ENCODE measurements around the gene RAI2.

The RAI2 gene

GRCh38 chrX:17844236-17844635, 16.9 kb downstream of the RAI2 start:
- intact Hi-C loops (cut with micrococcal nuclease) = no loop called here
- Mint-ChIP-seq H3K4me3 (no peak overlapping the region), H3K27me3 (peaks cover 2% of the 10 kb centered on the region), H3K9me3 (no peaks in the 10 kb centered on the region), H3K4me1 (ENCODE audit: low read depth) (no peaks in the 10 kb centered on the region), H3K27ac (no peak overlapping the region), H3K36me3 (ENCODE audit: low read depth) (no peaks in the 10 kb centered on the region)

- Mint-ChIP-seq H3K27me3 (peaks cover 7% of the 10 kb centered on the region), H3K4me3 (no peak overlapping the region), H3K4me1 (ENCODE audit: low read depth) (no peaks in the 10 kb centered on the region), H3K27ac (no peak overlapping the region), H3K9me3 (no peaks in the 10 kb centered on the region), H3K36me3 (ENCODE audit: low read depth) (no peaks in the 10 kb centered on the region)
- intact Hi-C loops (cut with micrococcal nuclease) = no loop called here
Observed at GRCh38 chrX:17842769-17843525, 18.2 kb downstream of the RAI2 start.

GRCh38 chrX:17839269-17839668, 21.8 kb downstream of the RAI2 start:
- H3K4me3 Mint-ChIP-seq = no peak overlapping the region
- H3K36me3 Mint-ChIP-seq (ENCODE audit: low read depth) = no peaks in the 10 kb centered on the region
- H3K9me3 Mint-ChIP-seq = no peaks in the 10 kb centered on the region
- intact Hi-C loops (cut with micrococcal nuclease) = no loop called here
- H3K27me3 Mint-ChIP-seq = peaks cover 7% of the 10 kb centered on the region
- no peaks in the 10 kb centered on the region for H3K4me1 Mint-ChIP-seq (ENCODE audit: low read depth)
- H3K27ac Mint-ChIP-seq = no peak overlapping the region

- Mint-ChIP-seq H3K4me3 (no peak overlapping the region), H3K9me3 (no peaks in the 10 kb centered on the region), H3K36me3 (ENCODE audit: low read depth) (no peaks in the 10 kb centered on the region), H3K27ac (no peak overlapping the region), H3K4me1 (ENCODE audit: low read depth) (no peaks in the 10 kb centered on the region), H3K27me3 (peaks cover 7% of the 10 kb centered on the region)
- intact Hi-C loops (cut with micrococcal nuclease) = no loop called here
Observed at GRCh38 chrX:17836830-17837229, 24.3 kb downstream of the RAI2 start.

GRCh38 chrX:17833954-17834353, 27.1 kb downstream of the RAI2 start:
- no peaks in the 10 kb centered on the region for H3K36me3 Mint-ChIP-seq (ENCODE audit: low read depth)
- peaks cover 4% of the 10 kb centered on the region for H3K27me3 Mint-ChIP-seq
- no peaks in the 10 kb centered on the region for H3K9me3 Mint-ChIP-seq
- intact Hi-C loops (cut with micrococcal nuclease) = no loop called here
- H3K4me3 Mint-ChIP-seq = no peak overlapping the region
- H3K27ac Mint-ChIP-seq = no peak overlapping the region
- peaks cover 8% of the 10 kb centered on the region for H3K4me1 Mint-ChIP-seq (ENCODE audit: low read depth)

- Mint-ChIP-seq H3K27me3 (peaks cover under 1% of the 10 kb centered on the region), H3K9me3 (peaks cover 9% of the 10 kb centered on the region), H3K4me3 (no peak overlapping the region), H3K36me3 (ENCODE audit: low read depth) (no peaks in the 10 kb centered on the region), H3K27ac (no peak overlapping the region), H3K4me1 (ENCODE audit: low read depth) (peaks cover 8% of the 10 kb centered on the region)
- intact Hi-C loops (cut with micrococcal nuclease) = no loop called here
Observed at GRCh38 chrX:17831255-17831654, 29.8 kb downstream of the RAI2 start.

GRCh38 chrX:17830211-17830610, 30.9 kb downstream of the RAI2 start:
- Mint-ChIP-seq H3K27ac (no peak overlapping the region), H3K4me1 (ENCODE audit: low read depth) (peaks cover 8% of the 10 kb centered on the region), H3K36me3 (ENCODE audit: low read depth) (no peaks in the 10 kb centered on the region), H3K27me3 (peaks cover 2% of the 10 kb centered on the region), H3K4me3 (no peak overlapping the region), H3K9me3 (peaks cover 14% of the 10 kb centered on the region)
- intact Hi-C loops (cut with micrococcal nuclease) = no loop called here

GRCh38 chrX:17829566-17829965, 31.5 kb downstream of the RAI2 start:
- intact Hi-C loops (cut with micrococcal nuclease) = no loop called here
- Mint-ChIP-seq H3K36me3 (ENCODE audit: low read depth) (no peaks in the 10 kb centered on the region), H3K27ac (no peak overlapping the region)

GRCh38 chrX:17828171-17828570, 32.9 kb downstream of the RAI2 start:
- peaks cover 14% of the 10 kb centered on the region for H3K9me3 Mint-ChIP-seq
- H3K4me3 Mint-ChIP-seq = no peak overlapping the region
- peaks cover 8% of the 10 kb centered on the region for H3K4me1 Mint-ChIP-seq (ENCODE audit: low read depth)
- intact Hi-C loops (cut with micrococcal nuclease) = no loop called here
- H3K27me3 Mint-ChIP-seq = peaks cover 2% of the 10 kb centered on the region
- no peaks in the 10 kb centered on the region for H3K36me3 Mint-ChIP-seq (ENCODE audit: low read depth)
- H3K27ac Mint-ChIP-seq = no peak overlapping the region

More at GRCh38 chrX:17829566-17829965, 31.5 kb downstream of the RAI2 start:
- peaks cover 14% of the 10 kb centered on the region for H3K9me3 Mint-ChIP-seq
- H3K4me3 Mint-ChIP-seq = no peak overlapping the region
- peaks cover 2% of the 10 kb centered on the region for H3K27me3 Mint-ChIP-seq
- H3K4me1 Mint-ChIP-seq (ENCODE audit: low read depth) = peaks cover 8% of the 10 kb centered on the region

GRCh38 chrX:17826609-17827496, 34.2 kb downstream of the RAI2 start:
- intact Hi-C loops (cut with micrococcal nuclease) = no loop called here
- peaks cover 2% of the 10 kb centered on the region for H3K27me3 Mint-ChIP-seq
- peaks cover 14% of the 10 kb centered on the region for H3K9me3 Mint-ChIP-seq
- no peak overlapping the region for H3K4me3 Mint-ChIP-seq
- H3K36me3 Mint-ChIP-seq (ENCODE audit: low read depth) = no peaks in the 10 kb centered on the region
- H3K27ac Mint-ChIP-seq = no peak overlapping the region
- H3K4me1 Mint-ChIP-seq (ENCODE audit: low read depth) = peaks cover 8% of the 10 kb centered on the region

GRCh38 chrX:17824980-17825379, 36.1 kb downstream of the RAI2 start:
- Mint-ChIP-seq H3K27me3 (peaks cover 2% of the 10 kb centered on the region), H3K27ac (no peak overlapping the region), H3K9me3 (peaks cover 14% of the 10 kb centered on the region), H3K36me3 (ENCODE audit: low read depth) (no peaks in the 10 kb centered on the region), H3K4me1 (ENCODE audit: low read depth) (peaks cover 5% of the 10 kb centered on the region), H3K4me3 (no peak overlapping the region)
- intact Hi-C loops (cut with micrococcal nuclease) = no loop called here

GRCh38 chrX:17822351-17822750, 38.7 kb downstream of the RAI2 start:
- no peaks in the 10 kb centered on the region for H3K36me3 Mint-ChIP-seq (ENCODE audit: low read depth)
- peaks cover 14% of the 10 kb centered on the region for H3K9me3 Mint-ChIP-seq
- H3K4me1 Mint-ChIP-seq (ENCODE audit: low read depth) = no peaks in the 10 kb centered on the region
- peaks cover 2% of the 10 kb centered on the region for H3K27me3 Mint-ChIP-seq
- no peak overlapping the region for H3K4me3 Mint-ChIP-seq
- intact Hi-C loops (cut with micrococcal nuclease) = no loop called here
- no peak overlapping the region for H3K27ac Mint-ChIP-seq

GRCh38 chrX:17820100-17820499, 41.0 kb downstream of the RAI2 start:
- H3K27me3 Mint-ChIP-seq = peaks cover 1% of the 10 kb centered on the region
- H3K4me3 Mint-ChIP-seq = no peak overlapping the region
- H3K4me1 Mint-ChIP-seq (ENCODE audit: low read depth) = no peaks in the 10 kb centered on the region
- H3K36me3 Mint-ChIP-seq (ENCODE audit: low read depth) = no peaks in the 10 kb centered on the region
- intact Hi-C loops (cut with micrococcal nuclease) = no loop called here
- no peaks in the 10 kb centered on the region for H3K9me3 Mint-ChIP-seq
- no peak overlapping the region for H3K27ac Mint-ChIP-seq

- H3K4me3 Mint-ChIP-seq = no peak overlapping the region
- no peaks in the 10 kb centered on the region for H3K9me3 Mint-ChIP-seq
- peaks cover 1% of the 10 kb centered on the region for H3K27me3 Mint-ChIP-seq
- no peaks in the 10 kb centered on the region for H3K36me3 Mint-ChIP-seq (ENCODE audit: low read depth)
- intact Hi-C loops (cut with micrococcal nuclease) = no loop called here
- no peak overlapping the region for H3K27ac Mint-ChIP-seq
- no peaks in the 10 kb centered on the region for H3K4me1 Mint-ChIP-seq (ENCODE audit: low read depth)
Observed at GRCh38 chrX:17818726-17819125, 42.4 kb downstream of the RAI2 start.
